GM12891 (cell line): ENCODE results near the gene DBX1. TPM values are rescaled to one million over a fixed set of nuclear protein-coding genes. Genes with fewer than 3 reads are reported as not detected.
"Not testable (repeated sequence)": the region's sequence is repeated elsewhere in the genome, so short reads cannot be mapped to it uniquely, and the experiment has no call there.

Experiments
- DNase-seq: peaks from one replicate; pipeline ENCODE4 v3.0.0; 2011; ENCODE audit warnings: low spot score; ENCODE audit not compliant: insufficient read length
- FAIRE-seq: peaks from 2 replicates; lab custom pipeline; 2011; peaks lifted over from hg19 to GRCh38; lab: Jason Lieb, UNC
- PAX5 ChIP-seq: IDR thresholded peaks from 2 replicates; pipeline ENCODE4 v1.6.1; 2011; ENCODE audit warnings: low read length, moderate library complexity, mild to moderate bottlenecking; ENCODE audit not compliant: insufficient read depth, severe bottlenecking
- POLR2A ChIP-seq: IDR thresholded peaks from 2 replicates; pipeline ENCODE4 v1.6.1; 2011; ENCODE audit warnings: low read depth, low read length, control low read depth
- POLR2AphosphoS5 ChIP-seq: IDR thresholded peaks from 2 replicates; pipeline ENCODE4 v1.6.1; 2011; ENCODE audit warnings: low read depth, low read length, control low read depth
- POU2F2 ChIP-seq: IDR thresholded peaks from 2 replicates; pipeline ENCODE4 v1.6.1; 2011; ENCODE audit warnings: low read depth, mild to moderate bottlenecking, control low read depth, low read length, moderate library complexity
- SPI1 ChIP-seq: IDR thresholded peaks from 2 replicates; pipeline ENCODE4 v1.6.1; 2011; ENCODE audit warnings: low read depth, low read length, control low read depth
- TAF1 ChIP-seq: IDR thresholded peaks from 2 replicates; pipeline ENCODE4 v1.6.1; 2011; ENCODE audit warnings: low read depth, low read length, control low read depth
- polyA plus RNA-seq: library from polyadenylated mRNA; unstranded; fragments of >200 nt; gene quantifications from one replicate; pipeline ENCODE4 v1.2.1, GENCODE V29; 2012; ENCODE audit warnings: low read depth, missing spikeins, inconsistent platforms; ENCODE audit not compliant: missing spikeins

DBX1 gene, protein sequence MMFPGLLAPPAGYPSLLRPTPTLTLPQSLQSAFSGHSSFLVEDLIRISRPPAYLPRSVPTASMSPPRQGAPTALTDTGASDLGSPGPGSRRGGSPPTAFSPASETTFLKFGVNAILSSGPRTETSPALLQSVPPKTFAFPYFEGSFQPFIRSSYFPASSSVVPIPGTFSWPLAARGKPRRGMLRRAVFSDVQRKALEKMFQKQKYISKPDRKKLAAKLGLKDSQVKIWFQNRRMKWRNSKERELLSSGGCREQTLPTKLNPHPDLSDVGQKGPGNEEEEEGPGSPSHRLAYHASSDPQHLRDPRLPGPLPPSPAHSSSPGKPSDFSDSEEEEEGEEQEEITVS
- polyA plus RNA-seq = not detected

DNA sequence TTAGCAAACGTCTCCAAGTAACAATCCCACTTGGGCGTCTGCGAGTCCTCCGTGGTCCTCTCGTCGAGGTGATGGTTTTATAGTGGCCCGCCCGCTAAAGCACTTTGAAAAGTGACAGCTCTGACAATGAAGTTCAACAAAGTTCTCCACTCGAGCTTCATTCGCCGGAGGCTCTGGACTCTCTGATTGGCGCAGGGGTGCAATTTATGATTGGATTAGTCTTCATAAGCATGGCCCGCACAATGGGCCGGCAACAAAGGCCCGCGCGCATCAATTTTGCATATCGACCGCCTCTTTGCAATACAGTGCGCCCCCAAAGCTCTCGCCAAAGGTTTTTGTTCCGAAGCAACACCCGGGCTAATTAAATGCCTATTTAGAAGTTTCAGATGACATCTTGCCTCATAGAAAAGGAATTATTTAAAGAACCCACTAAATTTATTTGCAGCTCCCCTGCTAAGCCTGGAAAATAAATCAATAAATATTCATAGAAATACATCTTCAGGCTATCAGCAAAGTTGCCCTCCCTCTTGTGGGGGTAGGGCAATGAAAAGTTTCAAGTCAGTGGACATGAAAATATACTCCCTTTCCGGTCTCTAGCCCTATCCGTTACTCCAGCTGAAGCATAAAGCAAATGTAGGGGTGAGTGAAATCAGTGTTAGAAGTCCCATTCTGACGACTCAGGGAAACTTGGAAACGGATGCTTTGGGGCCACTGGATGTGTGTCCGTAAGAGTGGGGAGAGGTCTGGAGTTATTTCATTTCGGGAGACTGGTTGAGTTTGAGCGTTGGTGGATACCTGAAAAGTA, at the start of gene DBX1:
DBX1 (minus strand) TSS at position 51 of the 805 bp plus-strand sequence. CDS start 151 bp downstream, outside the sequence.
- FAIRE-seq = no peak

DNA sequence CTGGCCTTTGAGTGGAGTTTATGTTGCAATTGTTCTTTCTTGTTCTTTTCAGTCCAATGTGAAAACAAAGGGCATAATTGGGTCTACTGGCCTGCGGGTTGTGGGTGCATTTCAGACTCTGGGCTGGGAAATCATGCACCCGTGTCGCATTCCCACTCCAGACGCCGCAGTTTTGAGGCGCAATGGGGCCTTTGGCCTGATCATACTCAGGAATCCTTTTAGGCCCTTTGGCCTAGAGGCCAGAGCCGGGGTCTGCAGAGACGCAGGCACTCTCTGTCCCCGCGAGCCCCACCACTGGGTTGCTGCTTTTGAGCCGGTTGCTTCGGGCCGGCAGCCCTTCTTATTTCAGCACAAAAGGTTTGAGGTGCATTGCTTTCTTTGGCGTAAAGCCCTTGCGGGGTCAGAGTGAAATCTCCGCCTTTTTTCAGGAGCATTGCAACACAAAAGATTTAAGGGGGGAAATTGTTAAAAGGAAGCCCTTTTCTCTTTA, 48.4 kb upstream of the DBX1 start:
- FAIRE-seq (no peak), DNase-seq (no peak)
- TF ChIP-seq PAX5 = no peak
- no peak for TF ChIP-seq POU2F2
- no peak for TF ChIP-seq POLR2A
- TF ChIP-seq SPI1 = no peak
- TF ChIP-seq TAF1 = no peak
- no peak for TF ChIP-seq POLR2AphosphoS5

More for the DNA sequence above, at the start of gene DBX1:
- no peak for TF ChIP-seq POLR2A
- DNase-seq = no peak

DNA sequence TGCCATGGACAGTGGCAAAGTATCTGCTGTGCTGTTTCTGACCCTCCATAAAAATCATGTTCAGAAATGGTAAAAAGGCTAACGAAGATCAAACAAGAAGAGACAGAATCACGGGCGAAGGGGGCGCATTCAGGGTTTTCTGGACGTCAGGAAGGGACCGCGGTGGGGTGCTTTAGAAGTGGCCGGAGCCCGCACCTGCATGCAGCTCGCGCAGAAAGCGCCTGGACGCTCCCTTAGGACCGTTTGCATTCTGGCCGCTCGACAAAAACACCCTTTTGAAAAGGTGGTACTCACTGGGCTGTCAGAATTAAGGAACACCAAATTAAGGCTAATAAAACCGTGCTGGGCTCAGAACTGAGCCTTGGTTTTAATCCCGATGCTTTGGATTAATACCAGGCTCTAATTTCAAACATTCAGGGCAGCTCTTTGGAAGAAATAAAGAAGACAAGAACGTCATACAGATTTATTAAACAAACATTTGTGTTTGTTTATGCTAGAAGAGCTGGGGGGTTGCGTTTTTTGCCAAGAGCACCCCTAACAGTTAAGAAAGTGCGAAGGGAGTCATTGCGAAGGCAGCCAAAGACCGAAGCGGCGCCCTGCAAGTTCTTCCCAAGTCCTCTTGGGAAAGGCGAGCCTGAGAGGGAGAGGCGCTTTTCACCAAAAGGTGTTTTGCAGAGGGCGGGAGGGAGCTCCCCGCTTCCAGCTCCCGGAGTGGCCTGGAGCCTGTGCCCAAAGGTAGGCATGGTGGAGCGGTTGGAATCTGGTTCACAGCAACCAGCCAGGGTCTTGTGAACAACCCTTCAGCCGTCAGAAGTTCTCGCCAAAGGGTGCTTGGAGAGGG, 47.7 kb upstream of the DBX1 start:
- no peak for FAIRE-seq
- no peak for DNase-seq
- TF ChIP-seq SPI1 (no peak), POLR2A (no peak), POLR2AphosphoS5 (no peak), POU2F2 (no peak)

DNA sequence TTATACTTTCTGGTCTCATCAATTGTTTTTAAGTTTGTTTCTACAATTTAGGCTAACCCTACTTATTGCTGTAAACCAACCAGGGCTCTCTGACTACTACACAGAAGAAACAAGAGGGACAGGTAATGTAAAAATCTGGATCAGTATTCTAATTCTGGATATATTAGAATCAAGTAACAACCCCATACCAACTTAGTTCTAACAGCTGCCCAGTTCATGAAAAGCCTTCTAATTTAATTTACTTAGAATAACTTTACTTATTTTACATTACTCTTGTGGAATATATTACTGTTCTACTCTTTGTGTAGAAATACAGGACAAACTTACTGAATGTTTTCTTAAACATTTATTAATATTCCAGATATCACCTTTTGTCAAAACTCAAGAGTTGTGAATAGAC, 45.5 kb upstream of the DBX1 start:
- TF ChIP-seq POLR2AphosphoS5 (no peak), PAX5 (no peak), POLR2A (no peak), TAF1 (no peak), POU2F2 (no peak), SPI1 (no peak)
- DNase-seq (no peak), FAIRE-seq (no peak)

DNA sequence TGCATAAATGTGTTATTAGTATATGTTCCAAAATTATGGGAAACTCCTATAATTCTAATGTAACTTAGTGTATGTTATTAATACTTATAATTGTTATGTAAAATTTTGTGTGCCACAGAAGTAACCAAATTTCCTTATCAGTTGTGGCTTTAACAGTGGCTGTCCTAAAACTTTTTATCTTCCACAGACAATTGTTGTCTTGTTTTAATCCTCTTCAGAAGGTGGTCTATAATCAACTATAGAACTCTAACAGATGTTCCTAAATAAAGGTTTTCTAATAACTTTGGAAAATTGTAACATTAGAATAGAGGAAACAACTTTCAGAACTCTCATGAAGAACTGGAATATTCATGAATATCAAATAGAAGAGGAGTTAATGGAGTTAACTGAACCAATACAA, 44.4 kb upstream of the DBX1 start:
- no peak for TF ChIP-seq POLR2A
- TF ChIP-seq SPI1 = no peak
- no peak for TF ChIP-seq POLR2AphosphoS5
- TF ChIP-seq PAX5 = no peak
- TF ChIP-seq POU2F2 = no peak
- no peak for TF ChIP-seq TAF1
- DNase-seq = no peak
- no peak for FAIRE-seq

DNA sequence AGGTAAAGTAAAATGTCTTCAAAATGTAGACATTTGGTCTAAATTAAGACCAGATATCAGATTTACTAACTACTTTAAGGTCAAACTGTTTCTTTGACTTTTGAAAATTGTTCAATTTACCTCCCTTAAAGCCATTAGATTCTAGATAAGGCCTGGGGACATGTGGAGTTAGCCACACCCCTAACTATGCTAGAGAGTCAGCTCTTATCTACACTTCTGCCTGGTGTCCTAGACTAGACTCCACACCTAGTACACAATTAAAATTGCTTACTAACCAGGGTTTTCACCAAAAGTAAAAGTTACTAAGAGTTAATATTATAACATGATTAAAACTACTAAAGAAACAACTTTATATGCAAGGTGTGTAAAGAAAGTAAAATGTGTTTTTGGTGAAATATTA, 43.6 kb upstream of the DBX1 start:
- DNase-seq (no peak), FAIRE-seq (no peak)
- TF ChIP-seq POLR2A = no peak

DNA sequence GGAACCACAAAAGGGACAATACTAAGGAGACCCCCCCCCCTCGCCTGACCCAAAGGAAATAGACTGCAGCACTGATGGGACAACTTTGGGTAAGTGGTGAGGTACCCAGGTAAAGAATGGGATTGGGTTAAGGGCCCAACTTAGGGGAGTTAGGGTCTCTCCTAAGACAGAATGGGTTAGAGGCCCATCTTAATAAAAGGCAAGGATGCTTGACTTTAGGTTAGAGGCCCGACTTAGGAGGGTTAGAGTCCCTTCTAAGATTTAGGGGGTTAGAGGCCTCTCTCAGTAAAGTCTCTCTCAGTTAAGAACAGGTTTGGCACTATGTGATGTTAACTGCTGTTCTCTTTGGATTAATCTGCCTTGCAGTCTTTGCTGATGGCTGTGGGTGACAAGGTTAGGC, 41.0 kb upstream of the DBX1 start:
- FAIRE-seq (no peak), DNase-seq (no peak)
- TF ChIP-seq POU2F2 = no peak
- TF ChIP-seq TAF1 = no peak
- no peak for TF ChIP-seq SPI1
- TF ChIP-seq POLR2A = no peak
- no peak for TF ChIP-seq POLR2AphosphoS5
- no peak for TF ChIP-seq PAX5

DNA sequence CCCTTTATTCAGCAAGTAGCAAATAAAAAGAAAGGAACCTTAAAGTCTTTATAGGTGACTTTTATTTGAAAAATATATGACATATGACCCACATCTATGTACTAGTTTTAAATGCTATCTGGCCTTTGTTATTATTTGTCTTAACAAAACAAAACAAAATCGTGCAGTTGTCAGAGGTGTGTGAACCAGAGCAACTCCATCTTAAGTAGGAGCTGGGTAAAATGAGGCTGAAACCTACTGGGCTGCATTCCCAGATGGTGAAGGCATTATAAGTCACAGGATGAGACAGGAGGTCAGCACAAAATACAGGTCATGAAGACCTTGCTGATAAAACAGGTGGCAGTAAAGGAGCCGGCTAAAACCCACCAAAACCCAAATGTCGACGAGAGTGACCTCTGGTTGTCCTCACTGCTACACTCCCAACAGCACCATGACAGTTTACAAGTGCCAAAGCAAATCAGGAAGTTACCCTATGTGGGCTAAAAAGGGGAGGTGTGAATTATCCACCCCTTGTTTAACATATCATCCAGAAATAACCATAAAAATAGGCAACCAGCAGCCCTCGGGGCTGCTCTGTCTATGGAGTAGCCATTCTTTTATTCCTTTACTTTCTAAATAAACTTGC, 40.2 kb upstream of the DBX1 start:
- not testable (repeated sequence) for DNase-seq, FAIRE-seq

DNA sequence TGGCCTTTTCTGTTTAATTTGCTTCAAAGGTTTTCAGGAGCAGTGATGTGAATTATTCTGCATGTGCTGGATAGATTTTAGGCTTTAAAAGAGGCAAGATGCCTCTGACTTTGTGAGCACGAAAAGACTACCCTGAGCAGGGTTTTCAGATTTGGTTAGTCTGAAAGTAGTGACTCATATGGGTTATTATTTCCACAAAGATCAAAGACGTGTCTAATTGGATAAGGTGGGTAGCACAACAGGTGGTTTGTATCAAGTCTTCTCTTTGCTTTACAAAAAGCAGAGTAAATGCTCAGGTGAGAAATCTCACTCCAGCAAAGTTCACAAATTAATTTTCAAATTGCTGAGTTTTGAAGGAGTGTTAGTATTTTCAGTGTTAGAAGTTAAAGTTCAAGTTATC, 37.6 kb upstream of the DBX1 start:
- DNase-seq (no peak), FAIRE-seq (no peak)
- no peak for TF ChIP-seq POLR2A
- no peak for TF ChIP-seq SPI1
- no peak for TF ChIP-seq TAF1
- no peak for TF ChIP-seq POLR2AphosphoS5
